Measurements from ENCODE around the gene ENC1.

ENC1 gene

GRCh38 chr5:74638970-74639806 lies 1.3 kb downstream of the ENC1 start:
- no peak overlapping the region for H3K27ac ChIP-seq
- no peak overlapping the region for H3K9ac ChIP-seq (ENCODE audit: insufficient read length)
- H3K9me3 ChIP-seq (ENCODE audit: low read depth, low read length) = no peaks in the 10 kb centered on the region
- TF ChIP-seq POLR2AphosphoS5 (IDR thresholded peaks at IDR 0.05; ENCODE audit: borderline replicate concordance, low read depth, low read length) (no peak), EZH2 (IDR thresholded peaks at IDR 0.05) (no peak), FOXP2 (optimal IDR thresholded peaks at IDR 0.05; ENCODE audit: control extremely low read depth, extremely low read length, insufficient read depth) (no peak)
- no peak overlapping the region for H3K4me3 ChIP-seq
- DNase-seq (ENCODE audit: low read depth, low spot score) = no peak
- H3K36me3 ChIP-seq (ENCODE audit: insufficient read depth, low read length) = no peaks in the 10 kb centered on the region

- no peak overlapping the region for H3K9ac ChIP-seq (ENCODE audit: insufficient read length)
- H3K36me3 ChIP-seq (ENCODE audit: insufficient read depth, low read length) = no peaks in the 10 kb centered on the region
- TF ChIP-seq POLR2AphosphoS5 (IDR thresholded peaks at IDR 0.05; ENCODE audit: borderline replicate concordance, low read depth, low read length) = no peak
- no peak for TF ChIP-seq EZH2 (IDR thresholded peaks at IDR 0.05)
- no peak overlapping the region for H3K4me3 ChIP-seq
- H3K27ac ChIP-seq = no peak overlapping the region
- H3K9me3 ChIP-seq (ENCODE audit: low read depth, low read length) = no peaks in the 10 kb centered on the region
- no peak for DNase-seq (ENCODE audit: low read depth, low spot score)
Measured at GRCh38 chr5:74638544-74638969, 2.0 kb downstream of the ENC1 start.

GRCh38 chr5:74636552-74636951 lies 4.0 kb downstream of the ENC1 start:
- no peak for DNase-seq (ENCODE audit: low read depth, low spot score)
- Histone ChIP-seq H3K9ac (ENCODE audit: insufficient read length) (no peak overlapping the region), H3K9me3 (ENCODE audit: low read depth, low read length) (no peaks in the 10 kb centered on the region), H3K36me3 (ENCODE audit: insufficient read depth, low read length) (no peaks in the 10 kb centered on the region), H3K4me3 (no peak overlapping the region), H3K27ac (no peak overlapping the region)
- TF ChIP-seq POLR2AphosphoS5 (IDR thresholded peaks at IDR 0.05; ENCODE audit: borderline replicate concordance, low read depth, low read length) = no peak
- no peak for TF ChIP-seq FOXP2 (optimal IDR thresholded peaks at IDR 0.05; ENCODE audit: control extremely low read depth, extremely low read length, insufficient read depth)
- TF ChIP-seq EZH2 (IDR thresholded peaks at IDR 0.05) = no peak

- H3K9ac ChIP-seq (ENCODE audit: insufficient read length) = no peak overlapping the region
- DNase-seq (ENCODE audit: low read depth, low spot score) = no peak
- TF ChIP-seq FOXP2 (optimal IDR thresholded peaks at IDR 0.05; ENCODE audit: control extremely low read depth, extremely low read length, insufficient read depth) = no peak
- no peak for TF ChIP-seq EZH2 (IDR thresholded peaks at IDR 0.05)
- no peak for TF ChIP-seq POLR2AphosphoS5 (IDR thresholded peaks at IDR 0.05; ENCODE audit: borderline replicate concordance, low read depth, low read length)
- no peak overlapping the region for H3K27ac ChIP-seq
- H3K9me3 ChIP-seq (ENCODE audit: low read depth, low read length) = no peaks in the 10 kb centered on the region
- H3K36me3 ChIP-seq (ENCODE audit: insufficient read depth, low read length) = no peaks in the 10 kb centered on the region
- no peak overlapping the region for H3K4me3 ChIP-seq
Measured at GRCh38 chr5:74636149-74636548, 4.4 kb downstream of the ENC1 start.

- TF ChIP-seq FOXP2 (optimal IDR thresholded peaks at IDR 0.05; ENCODE audit: control extremely low read depth, extremely low read length, insufficient read depth) (no peak), POLR2AphosphoS5 (IDR thresholded peaks at IDR 0.05; ENCODE audit: borderline replicate concordance, low read depth, low read length) (no peak), EZH2 (IDR thresholded peaks at IDR 0.05) (no peak)
- no peaks in the 10 kb centered on the region for H3K9me3 ChIP-seq (ENCODE audit: low read depth, low read length)
- H3K9ac ChIP-seq (ENCODE audit: insufficient read length) = no peak overlapping the region
- no peak overlapping the region for H3K4me3 ChIP-seq
- H3K27ac ChIP-seq = no peak overlapping the region
- H3K36me3 ChIP-seq (ENCODE audit: insufficient read depth, low read length) = no peaks in the 10 kb centered on the region
- no peak for DNase-seq (ENCODE audit: low read depth, low spot score)
Measured at GRCh38 chr5:74634611-74635286, 5.8 kb downstream of the ENC1 start.

GRCh38 chr5:74633695-74634094 lies 6.8 kb downstream of the ENC1 start:
- H3K9me3 ChIP-seq (ENCODE audit: low read depth, low read length) = no peaks in the 10 kb centered on the region
- DNase-seq (ENCODE audit: low read depth, low spot score) = no peak
- no peak overlapping the region for H3K4me3 ChIP-seq
- no peak overlapping the region for H3K9ac ChIP-seq (ENCODE audit: insufficient read length)
- TF ChIP-seq EZH2 (IDR thresholded peaks at IDR 0.05) (no peak), FOXP2 (optimal IDR thresholded peaks at IDR 0.05; ENCODE audit: control extremely low read depth, extremely low read length, insufficient read depth) (no peak)
- H3K27ac ChIP-seq = no peak overlapping the region
- no peaks in the 10 kb centered on the region for H3K36me3 ChIP-seq (ENCODE audit: insufficient read depth, low read length)

GRCh38 chr5:74632947-74633356 lies 7.6 kb downstream of the ENC1 start:
- no peak overlapping the region for H3K4me3 ChIP-seq
- H3K36me3 ChIP-seq (ENCODE audit: insufficient read depth, low read length) = no peaks in the 10 kb centered on the region
- TF ChIP-seq EZH2 (IDR thresholded peaks at IDR 0.05) = no peak
- no peak for TF ChIP-seq FOXP2 (optimal IDR thresholded peaks at IDR 0.05; ENCODE audit: control extremely low read depth, extremely low read length, insufficient read depth)
- no peak for TF ChIP-seq POLR2AphosphoS5 (IDR thresholded peaks at IDR 0.05; ENCODE audit: borderline replicate concordance, low read depth, low read length)
- no peak overlapping the region for H3K9ac ChIP-seq (ENCODE audit: insufficient read length)
- DNase-seq (ENCODE audit: low read depth, low spot score) = no peak
- H3K27ac ChIP-seq = no peak overlapping the region
- H3K9me3 ChIP-seq (ENCODE audit: low read depth, low read length) = no peaks in the 10 kb centered on the region

- Histone ChIP-seq H3K9ac (ENCODE audit: insufficient read length) (no peak overlapping the region), H3K36me3 (ENCODE audit: insufficient read depth, low read length) (no peaks in the 10 kb centered on the region), H3K27ac (no peak overlapping the region), H3K9me3 (ENCODE audit: low read depth, low read length) (no peaks in the 10 kb centered on the region), H3K4me3 (no peak overlapping the region)
- no peak for DNase-seq (ENCODE audit: low read depth, low spot score)
- TF ChIP-seq FOXP2 (optimal IDR thresholded peaks at IDR 0.05; ENCODE audit: control extremely low read depth, extremely low read length, insufficient read depth) (no peak), POLR2AphosphoS5 (IDR thresholded peaks at IDR 0.05; ENCODE audit: borderline replicate concordance, low read depth, low read length) (no peak), EZH2 (IDR thresholded peaks at IDR 0.05) (no peak)
Measured at GRCh38 chr5:74631081-74631953, 9.2 kb downstream of the ENC1 start.
